HEK293T (cell line): ENCODE results near the gene PAK6.

Experiments
- CTCF ChIA-PET: fragments of 350-600 bp; formaldehyde crosslinking; extraction: SDS; loops from one replicate; lab custom pipeline; 2021; ENCODE audit warnings: antibody characterized with exemption, inconsistent platforms; lab: Yijun Ruan, JAX
- POLR2A ChIA-PET: fragments of 350-600 bp; formaldehyde crosslinking; extraction: SDS; loops from one replicate; lab custom pipeline; 2020; ENCODE audit warnings: antibody characterized with exemption, inconsistent platforms; lab: Yijun Ruan, JAX
- DNase-seq: peaks from one replicate; pipeline ENCODE4 v3.0.0; 2012; ENCODE audit warnings: mixed read lengths; ENCODE audit errors: extremely low spot score
- ARNT ChIP-seq: fragments of 450-650 bp; IDR thresholded peaks from 2 replicates; pipeline ENCODE4 v1.6.1; 2017; ENCODE audit warnings: mild to moderate bottlenecking
- BHLHE40 ChIP-seq: fragments of 450-650 bp; IDR thresholded peaks from 2 replicates; pipeline ENCODE4 v1.6.1; 2016; ENCODE audit warnings: mild to moderate bottlenecking, moderate library complexity, borderline replicate concordance
- CTBP1 ChIP-seq: fragments of 450-650 bp; IDR thresholded peaks from 2 replicates; pipeline ENCODE4 v1.6.1; 2016; ENCODE audit warnings: borderline replicate concordance
- ELF4 ChIP-seq: fragments of 450-650 bp; IDR thresholded peaks from 2 replicates; pipeline ENCODE4 v1.6.1; 2017; ENCODE audit warnings: antibody characterized with exemption
- FOXA1 ChIP-seq: fragments of 450-650 bp; IDR thresholded peaks from 2 replicates; pipeline ENCODE4 v1.6.1; 2016; ENCODE audit warnings: mild to moderate bottlenecking
- FOXK2 ChIP-seq: fragments of 450-650 bp; IDR thresholded peaks from 2 replicates; pipeline ENCODE4 v1.6.1; 2016; ENCODE audit warnings: mild to moderate bottlenecking
- FOXM1 ChIP-seq: fragments of 450-650 bp; IDR thresholded peaks from 2 replicates; pipeline ENCODE4 v1.6.1; 2017; ENCODE audit warnings: mild to moderate bottlenecking, borderline replicate concordance
- HDGF ChIP-seq: fragments of 450-650 bp; IDR thresholded peaks from 2 replicates; pipeline ENCODE4 v1.6.1; 2017; ENCODE audit warnings: antibody characterized with exemption, borderline replicate concordance
- L3MBTL2 ChIP-seq: fragments of 450-650 bp; conservative IDR thresholded peaks from 2 replicates; pipeline ENCODE4 v1.6.1; 2016; ENCODE audit warnings: mild to moderate bottlenecking
- LEF1 ChIP-seq: fragments of 450-650 bp; IDR thresholded peaks from 2 replicates; pipeline ENCODE4 v1.6.1; 2017; ENCODE audit warnings: mild to moderate bottlenecking, borderline replicate concordance
- NFRKB ChIP-seq: fragments of 450-650 bp; IDR thresholded peaks from 2 replicates; pipeline ENCODE4 v1.6.1; 2016; ENCODE audit warnings: mild to moderate bottlenecking, moderate library complexity
- PKNOX1 ChIP-seq: fragments of 450-650 bp; IDR thresholded peaks from 2 replicates; pipeline ENCODE4 v1.6.1; 2016
- SP1 ChIP-seq: fragments of 450-650 bp; IDR thresholded peaks from 2 replicates; pipeline ENCODE4 v1.6.1; 2017
- SUZ12 ChIP-seq: fragments of 450-650 bp; IDR thresholded peaks from 2 replicates; pipeline ENCODE4 v1.6.1; 2016; ENCODE audit warnings: mild to moderate bottlenecking
- TARDBP ChIP-seq: fragments of 450-650 bp; IDR thresholded peaks from 2 replicates; pipeline ENCODE4 v1.6.1; 2016
- ZNF384 ChIP-seq: fragments of 450-650 bp; IDR thresholded peaks from 2 replicates; pipeline ENCODE4 v1.6.1; 2016

The PAK6 gene

GRCh38 chr15:40301467-40302179 is 62.8 kb downstream of the PAK6 start:
- TF ChIP-seq LEF1 (no peak), SUZ12 (no peak), ZNF384 (no peak), ELF4 (no peak), PKNOX1 (no peak), L3MBTL2 (no peak), BHLHE40 (no peak), NFRKB (no peak), HDGF (no peak), SP1 (no peak), FOXM1 (no peak), FOXK2 (no peak), ARNT (no peak), TARDBP (no peak), CTBP1 (no peak), FOXA1 (no peak)
- CTCF ChIA-PET = interaction anchor here (1.3 kb wide), 1 partner anchor 9 kb away, joined by 3 read pairs; no protein-coding TSS in a partner anchor
- POLR2A ChIA-PET = no interaction called here
- no peak for DNase-seq

GRCh38 chr15:40302288-40302886 is 63.5 kb downstream of the PAK6 start:
- ChIA-PET POLR2A (no interaction called here), CTCF (interaction anchor here (1.3 kb wide), 1 partner anchor 9 kb away, joined by 3 read pairs; no protein-coding TSS in a partner anchor)
- DNase-seq = no peak
- TF ChIP-seq ARNT (no peak), ZNF384 (no peak), CTBP1 (no peak), NFRKB (no peak), FOXA1 (no peak)

GRCh38 chr15:40302981-40303380 is 64.1 kb downstream of the PAK6 start:
- CTCF ChIA-PET = no interaction called here
- POLR2A ChIA-PET = no interaction called here

GRCh38 chr15:40303576-40303975 is 64.7 kb downstream of the PAK6 start:
- ChIA-PET POLR2A (no interaction called here), CTCF (no interaction called here)
- TF ChIP-seq FOXK2 (no peak), SP1 (no peak), SUZ12 (no peak), ELF4 (no peak), TARDBP (no peak), HDGF (no peak), PKNOX1 (no peak), ARNT (no peak), CTBP1 (no peak), LEF1 (no peak)
- no peak for DNase-seq

More at GRCh38 chr15:40302981-40303380, 64.1 kb downstream of the PAK6 start:
- no peak for DNase-seq
- no peak for TF ChIP-seq NFRKB
- TF ChIP-seq SP1 = no peak
- no peak for TF ChIP-seq TARDBP
- TF ChIP-seq CTBP1 = no peak
- no peak for TF ChIP-seq FOXM1

GRCh38 chr15:40305281-40305680 is 66.4 kb downstream of the PAK6 start:
- POLR2A ChIA-PET = no interaction called here
- CTCF ChIA-PET = interaction anchor here (1.5 kb wide), 1 partner anchor 26 kb away, joined by 5 read pairs; no protein-coding TSS in a partner anchor
- DNase-seq = no peak
- TF ChIP-seq FOXK2 (no peak), FOXA1 (no peak), SP1 (no peak), PKNOX1 (no peak), ZNF384 (no peak), FOXM1 (no peak), LEF1 (no peak), L3MBTL2 (no peak), HDGF (no peak), TARDBP (no peak), ARNT (no peak), SUZ12 (no peak), NFRKB (no peak), BHLHE40 (no peak), ELF4 (no peak), CTBP1 (no peak)

- TF ChIP-seq HDGF (no peak), FOXA1 (no peak), SP1 (no peak), PKNOX1 (no peak), ELF4 (no peak), CTBP1 (no peak), SUZ12 (no peak), FOXM1 (no peak), L3MBTL2 (no peak), FOXK2 (no peak), ARNT (no peak), BHLHE40 (no peak), LEF1 (no peak), TARDBP (no peak), NFRKB (no peak), ZNF384 (no peak)
- ChIA-PET CTCF (interaction anchor here (5.9 kb wide), 1 partner anchor 27 kb away, joined by 55 read pairs; no protein-coding TSS in a partner anchor), POLR2A (no interaction called here)
- no peak for DNase-seq
Observed at GRCh38 chr15:40306371-40306770, 67.5 kb downstream of the PAK6 start.
